SK-N-SH (cell line): ENCODE results near the gene TRDMT1. TPM values are rescaled to one million over a fixed set of nuclear protein-coding genes. Genes with fewer than 3 reads are reported as not detected.

ENCODE experiments used
- CTCF ChIA-PET: fragments of 300-600, 350-600 bp; formaldehyde crosslinking; extraction: SDS; loops from one replicate; lab custom pipeline; 2021; lab: Yijun Ruan, JAX
- POLR2A ChIA-PET: fragments of 350-600 bp; sonication (Branson Sonifier 250); formaldehyde crosslinking; extraction: SDS; loops from one replicate; lab custom pipeline; 2020; ENCODE audit warnings: antibody characterized with exemption, inconsistent platforms; lab: Yijun Ruan, JAX
- DNase-seq: peaks from one replicate; pipeline ENCODE4 v3.0.0; 2012
- H2AFZ ChIP-seq: fragments of 200-600 bp; sonication (generic); 2 replicates; pipeline ENCODE4 v1.8.1; 2016; ENCODE audit warnings: antibody characterized with exemption, mild to moderate bottlenecking, low read depth
- H3F3A ChIP-seq: fragments of 200-600 bp; sonication (generic); replicated peaks from 2 replicates; pipeline ENCODE3; 2016; ENCODE audit warnings: antibody characterized with exemption, mild to moderate bottlenecking; ENCODE audit not compliant: insufficient read depth
- H3K27ac ChIP-seq, 2 experiments: fragments of 200-500 bp in 1 of 2; fragments of 200-600 bp in 1 of 2; sonication (Bioruptor generic) in 1 of 2; sonication (generic), shearing (Covaris generic) in 1 of 2; 2 replicates each; pipeline versions ENCODE4 v1.5.1 to v1.6.1; 2014 to 2016; ENCODE audit warnings: low read depth in 2 of 2, inconsistent platforms in 1 of 2, low read length in 1 of 2, mild to moderate bottlenecking in 1 of 2, mixed read lengths in 1 of 2
- H3K27me3 ChIP-seq: fragments of 200-600 bp; sonication (generic), shearing (Covaris generic); 2 replicates; pipeline ENCODE4 v1.6.1; 2016; ENCODE audit warnings: mixed run types; ENCODE audit not compliant: insufficient read depth
- H3K36me3 ChIP-seq, 2 experiments: fragments of 200-500 bp in 1 of 2; fragments of 200-600 bp in 1 of 2; sonication (Bioruptor generic) in 1 of 2; sonication (generic) in 1 of 2; replicated peaks in 1 of 2; 2 replicates each; pipeline versions ENCODE3 to v1.5.1; 2014 to 2016; ENCODE audit warnings: low read length in 1 of 2, mild to moderate bottlenecking in 1 of 2; ENCODE audit not compliant: insufficient read depth in 2 of 2, control insufficient read depth in 1 of 2
- H3K4me1 ChIP-seq, 2 experiments: fragments of 200-500 bp in 1 of 2; fragments of 200-600 bp in 1 of 2; sonication (Bioruptor generic) in 1 of 2; sonication (generic), shearing (Covaris generic) in 1 of 2; 2 replicates each; pipeline versions ENCODE4 v1.5.1 to v1.6.1; 2014 to 2016; ENCODE audit warnings: low read depth in 1 of 2, low read length in 1 of 2, mixed run types in 1 of 2; ENCODE audit not compliant: insufficient read depth in 2 of 2, control insufficient read depth in 1 of 2
- H3K4me2 ChIP-seq: fragments of 200-600 bp; sonication (generic), shearing (Covaris generic); 2 replicates; pipeline ENCODE4 v1.6.1; 2017; ENCODE audit warnings: mixed run types
- H3K4me3 ChIP-seq, 2 experiments: fragments of 200-500 bp in 1 of 2; fragments of 200-600 bp in 1 of 2; sonication (Bioruptor generic) in 1 of 2; sonication (generic), shearing (Covaris generic) in 1 of 2; 2 replicates each; pipeline versions ENCODE4 v1.5.1 to v1.8.1; 2014 to 2016; ENCODE audit warnings: low read depth in 2 of 2, inconsistent platforms in 1 of 2, low read length in 1 of 2, mild to moderate bottlenecking in 1 of 2, mixed read lengths in 1 of 2, moderate library complexity in 1 of 2
- H3K79me2 ChIP-seq: fragments of 200-600 bp; sonication (generic); 2 replicates; pipeline ENCODE4 v1.8.1; 2017; ENCODE audit warnings: mild to moderate bottlenecking; ENCODE audit not compliant: insufficient read depth
- H3K9ac ChIP-seq: fragments of 200-600 bp; sonication (generic); 2 replicates; pipeline ENCODE4 v1.6.1; 2017; ENCODE audit warnings: mixed run types
- H3K9me2 ChIP-seq: fragments of 200-600 bp; sonication (generic); 2 replicates; pipeline ENCODE4 v1.6.1; 2017; ENCODE audit warnings: mixed run types
- H3K9me3 ChIP-seq: fragments of 200-600 bp; sonication (generic); 2 replicates; pipeline ENCODE4 v1.6.1; 2017; ENCODE audit warnings: mixed run types, mild to moderate bottlenecking, moderate library complexity
- H4K20me1 ChIP-seq: fragments of 200-600 bp; sonication (generic); 2 replicates; pipeline ENCODE4 v1.6.1; 2017; ENCODE audit warnings: mild to moderate bottlenecking, mixed run types; ENCODE audit not compliant: insufficient read depth
- CTCF ChIP-seq: fragments of 200-600 bp; sonication (generic); IDR thresholded peaks from 2 replicates; pipeline ENCODE4 v1.6.1; 2017; ENCODE audit warnings: antibody characterized with exemption, mild to moderate bottlenecking, moderate library complexity
- ELF1 ChIP-seq: IDR thresholded peaks from 2 replicates; pipeline ENCODE4 v1.4.0; 2012
- EP300 ChIP-seq, 2 experiments: IDR thresholded peaks; 2 replicates each; pipeline versions ENCODE4 v1.4.0 to v1.6.1; 2012; ENCODE audit warnings: borderline replicate concordance in 1 of 2, low read depth in 1 of 2, low read length in 1 of 2
- EZH2phosphoT487 ChIP-seq: fragments of 200-600 bp; sonication (generic); IDR thresholded peaks from 2 replicates; pipeline ENCODE4 v1.6.1; 2017; ENCODE audit warnings: low read depth, mixed run types, mild to moderate bottlenecking, antibody characterized with exemption, moderate library complexity, borderline replicate concordance
- FOXJ3 ChIP-seq: sonication (generic); formaldehyde crosslinking; IDR thresholded peaks from 2 replicates; pipeline ENCODE4 v1.5.1; 2020; ENCODE audit warnings: mild to moderate bottlenecking, missing genetic modification reagents
- GABPA ChIP-seq: IDR thresholded peaks from 2 replicates; pipeline ENCODE4 v1.4.0; 2012; ENCODE audit warnings: low read depth, mild to moderate bottlenecking
- GATA2 ChIP-seq: sonication (generic); formaldehyde crosslinking; IDR thresholded peaks from 2 replicates; pipeline ENCODE4 v1.5.0; 2020; ENCODE audit warnings: mild to moderate bottlenecking, missing genetic modification reagents
- NFIC ChIP-seq: IDR thresholded peaks from 2 replicates; pipeline ENCODE4 v1.4.0; 2012; ENCODE audit warnings: borderline replicate concordance
- NRF1 ChIP-seq: IDR thresholded peaks from 2 replicates; pipeline ENCODE4 v1.6.1; 2012; ENCODE audit warnings: low read depth, mild to moderate bottlenecking, low read length
- RAD21 ChIP-seq: IDR thresholded peaks from 2 replicates; pipeline ENCODE4 v1.6.1; 2012; ENCODE audit warnings: mild to moderate bottlenecking, low read length
- REST ChIP-seq: IDR thresholded peaks from 2 replicates; pipeline ENCODE4 v1.6.1; 2012; ENCODE audit warnings: mild to moderate bottlenecking, low read depth, low read length, moderate library complexity
- RXRA ChIP-seq: IDR thresholded peaks from 2 replicates; pipeline ENCODE4 v1.4.0; 2012; ENCODE audit warnings: low read depth, mild to moderate bottlenecking, borderline replicate concordance
- SIN3A ChIP-seq: IDR thresholded peaks from 2 replicates; pipeline ENCODE4 v1.6.1; 2012; ENCODE audit warnings: low read depth, mild to moderate bottlenecking, low read length, moderate library complexity, borderline replicate concordance
- SMC3 ChIP-seq: IDR thresholded peaks from 2 replicates; pipeline ENCODE4 v1.6.1; 2012; ENCODE audit warnings: low read depth, low read length, improper control_type of control experiment
- TAF1 ChIP-seq: IDR thresholded peaks from 2 replicates; pipeline ENCODE4 v1.6.1; 2012; ENCODE audit warnings: low read depth, mild to moderate bottlenecking, low read length, moderate library complexity, borderline replicate concordance
- TCF12 ChIP-seq: IDR thresholded peaks from 2 replicates; pipeline ENCODE4 v1.4.0; 2012
- YY1 ChIP-seq: IDR thresholded peaks from 2 replicates; pipeline ENCODE4 v1.4.0; 2012; ENCODE audit warnings: low read depth, mild to moderate bottlenecking
- WGBS: methylation state at CpG from one replicate; pipeline ENCODE4 v1.1.6; 2017; ENCODE audit warnings: low lambda C conversion rate; 5-methylcytosine and 5-hydroxymethylcytosine counted together
- polyA plus RNA-seq, 3 experiments: library from polyadenylated mRNA; depleted of rRNA; stranded (reverse); fragments of >200 nt; gene quantifications; 2 replicates each; pipeline ENCODE4 v1.2.3, GENCODE V29; 2012
- TF ChIP-seq, protein P1 (sequence below): IDR thresholded peaks from 2 replicates; pipeline ENCODE4; 2012
- TF ChIP-seq, protein P2 (sequence below): IDR thresholded peaks from 2 replicates; pipeline ENCODE4 v1.4.0; 2012; ENCODE audit warnings: low read depth, borderline replicate concordance

TRDMT1 gene
- polyA plus RNA-seq, 1 of the 3 experiments (the other 2 are of a cell fraction): 3.1 TPM

GRCh38 chr10:17147884-17148489, 53.5 kb downstream of the TRDMT1 start:
- no peak overlapping the region for H3K4me2 ChIP-seq
- 0 out of 4 replicates have a peak, but pooled peaks cover 0 to 3% of the 10 kb centered on the region in 2 experiments for H3K4me1 ChIP-seq
- no peaks in the 10 kb centered on the region for H3K36me3 ChIP-seq
- TF ChIP-seq EZH2phosphoT487 (no peak), RXRA (no peak), SMC3 (no peak), NRF1 (no peak), GABPA (no peak), REST (no peak), NFIC (no peak), FOXJ3 (CRISPR knock-in tag) (no peak), ELF1 (no peak), CTCF (no peak), TCF12 (no peak), SIN3A (no peak), EP300 (IDR thresholded peaks at IDR 0.05; ENCODE audit: borderline replicate concordance in 1 of 2, low read depth in 1 of 2, low read length in 1 of 2) (no peak), RAD21 (no peak), TAF1 (no peak), YY1 (no peak), GATA2 (CRISPR knock-in tag) (no peak)
- TF ChIP-seq, protein P1, sequence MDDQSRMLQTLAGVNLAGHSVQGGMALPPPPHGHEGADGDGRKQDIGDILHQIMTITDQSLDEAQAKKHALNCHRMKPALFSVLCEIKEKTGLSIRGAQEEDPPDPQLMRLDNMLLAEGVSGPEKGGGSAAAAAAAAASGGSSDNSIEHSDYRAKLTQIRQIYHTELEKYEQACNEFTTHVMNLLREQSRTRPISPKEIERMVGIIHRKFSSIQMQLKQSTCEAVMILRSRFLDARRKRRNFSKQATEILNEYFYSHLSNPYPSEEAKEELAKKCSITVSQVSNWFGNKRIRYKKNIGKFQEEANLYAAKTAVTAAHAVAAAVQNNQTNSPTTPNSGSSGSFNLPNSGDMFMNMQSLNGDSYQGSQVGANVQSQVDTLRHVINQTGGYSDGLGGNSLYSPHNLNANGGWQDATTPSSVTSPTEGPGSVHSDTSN: no peak
- TF ChIP-seq, protein P2, sequence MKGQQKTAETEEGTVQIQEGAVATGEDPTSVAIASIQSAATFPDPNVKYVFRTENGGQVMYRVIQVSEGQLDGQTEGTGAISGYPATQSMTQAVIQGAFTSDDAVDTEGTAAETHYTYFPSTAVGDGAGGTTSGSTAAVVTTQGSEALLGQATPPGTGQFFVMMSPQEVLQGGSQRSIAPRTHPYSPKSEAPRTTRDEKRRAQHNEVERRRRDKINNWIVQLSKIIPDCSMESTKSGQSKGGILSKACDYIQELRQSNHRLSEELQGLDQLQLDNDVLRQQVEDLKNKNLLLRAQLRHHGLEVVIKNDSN: no peak
- TF ChIP-seq, all 33 proteins: peak for 0
- Histone ChIP-seq H3K27me3 (no peaks in the 10 kb centered on the region), H3K9ac (no peak overlapping the region), H3F3A (peaks cover 12% of the 10 kb centered on the region), H3K4me3 (no peak overlapping the region), H3K9me3 (no peaks in the 10 kb centered on the region), H3K9me2 (no peaks in the 10 kb centered on the region), H3K27ac (no peak overlapping the region), H4K20me1 (no peaks in the 10 kb centered on the region), H2AFZ (no peak overlapping the region), H3K79me2 (no peaks in the 10 kb centered on the region)
- CTCF ChIA-PET: no interaction called here
- DNase-seq: no peak
- WGBS: 94% methylated on average over 5 of the region's 5 CpGs
- POLR2A ChIA-PET: no interaction called here
